T follicular helper cell (primary cell): ENCODE measurements around the gene AFF3.
"Not testable (repeated sequence)": the region's sequence is repeated elsewhere in the genome, so short reads cannot be mapped to it uniquely, and the experiment has no call there.

Source experiments
- DNase-seq: peaks from one replicate; pipeline ENCODE4 v3.0.0-alpha.2; 2020; ENCODE audit warnings: low read depth
- total RNA-seq, 2 experiments: gene quantifications; one replicate each; lab custom pipeline; 2026; lab: John Stamatoyannopoulos, UW

The AFF3 gene, protein sequence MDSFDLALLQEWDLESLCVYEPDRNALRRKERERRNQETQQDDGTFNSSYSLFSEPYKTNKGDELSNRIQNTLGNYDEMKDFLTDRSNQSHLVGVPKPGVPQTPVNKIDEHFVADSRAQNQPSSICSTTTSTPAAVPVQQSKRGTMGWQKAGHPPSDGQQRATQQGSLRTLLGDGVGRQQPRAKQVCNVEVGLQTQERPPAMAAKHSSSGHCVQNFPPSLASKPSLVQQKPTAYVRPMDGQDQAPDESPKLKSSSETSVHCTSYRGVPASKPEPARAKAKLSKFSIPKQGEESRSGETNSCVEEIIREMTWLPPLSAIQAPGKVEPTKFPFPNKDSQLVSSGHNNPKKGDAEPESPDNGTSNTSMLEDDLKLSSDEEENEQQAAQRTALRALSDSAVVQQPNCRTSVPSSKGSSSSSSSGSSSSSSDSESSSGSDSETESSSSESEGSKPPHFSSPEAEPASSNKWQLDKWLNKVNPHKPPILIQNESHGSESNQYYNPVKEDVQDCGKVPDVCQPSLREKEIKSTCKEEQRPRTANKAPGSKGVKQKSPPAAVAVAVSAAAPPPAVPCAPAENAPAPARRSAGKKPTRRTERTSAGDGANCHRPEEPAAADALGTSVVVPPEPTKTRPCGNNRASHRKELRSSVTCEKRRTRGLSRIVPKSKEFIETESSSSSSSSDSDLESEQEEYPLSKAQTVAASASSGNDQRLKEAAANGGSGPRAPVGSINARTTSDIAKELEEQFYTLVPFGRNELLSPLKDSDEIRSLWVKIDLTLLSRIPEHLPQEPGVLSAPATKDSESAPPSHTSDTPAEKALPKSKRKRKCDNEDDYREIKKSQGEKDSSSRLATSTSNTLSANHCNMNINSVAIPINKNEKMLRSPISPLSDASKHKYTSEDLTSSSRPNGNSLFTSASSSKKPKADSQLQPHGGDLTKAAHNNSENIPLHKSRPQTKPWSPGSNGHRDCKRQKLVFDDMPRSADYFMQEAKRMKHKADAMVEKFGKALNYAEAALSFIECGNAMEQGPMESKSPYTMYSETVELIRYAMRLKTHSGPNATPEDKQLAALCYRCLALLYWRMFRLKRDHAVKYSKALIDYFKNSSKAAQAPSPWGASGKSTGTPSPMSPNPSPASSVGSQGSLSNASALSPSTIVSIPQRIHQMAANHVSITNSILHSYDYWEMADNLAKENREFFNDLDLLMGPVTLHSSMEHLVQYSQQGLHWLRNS (N-terminal part only)
- total RNA-seq = 0.61 to 1.8 reads per million in 2 experiments

DNA sequence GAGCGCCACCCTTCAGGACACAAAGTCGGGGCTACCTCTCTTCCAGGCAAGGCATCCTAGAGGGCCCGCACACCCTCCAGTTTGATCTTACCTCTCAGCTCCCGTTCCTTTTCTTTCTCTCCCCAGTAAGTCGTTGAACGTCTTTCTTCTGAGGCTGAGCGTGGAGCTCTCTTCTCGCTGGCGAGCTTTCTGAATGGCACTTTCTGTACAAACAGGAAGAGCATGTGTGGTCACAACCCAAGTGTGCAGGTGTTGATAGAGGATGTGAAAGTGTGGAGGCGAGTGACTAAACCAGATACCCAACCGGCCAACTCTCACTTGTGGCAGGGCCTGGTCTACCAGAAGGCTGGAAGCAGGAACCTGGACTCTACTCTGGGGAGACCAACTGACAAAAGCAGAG lies at the start of gene AFF3:
AFF3 (minus strand) TSS at position 198 of the 400 bp plus-strand sequence. CDS start 38,136 bp downstream, outside the sequence.
- DNase-seq = no peak

DNA sequence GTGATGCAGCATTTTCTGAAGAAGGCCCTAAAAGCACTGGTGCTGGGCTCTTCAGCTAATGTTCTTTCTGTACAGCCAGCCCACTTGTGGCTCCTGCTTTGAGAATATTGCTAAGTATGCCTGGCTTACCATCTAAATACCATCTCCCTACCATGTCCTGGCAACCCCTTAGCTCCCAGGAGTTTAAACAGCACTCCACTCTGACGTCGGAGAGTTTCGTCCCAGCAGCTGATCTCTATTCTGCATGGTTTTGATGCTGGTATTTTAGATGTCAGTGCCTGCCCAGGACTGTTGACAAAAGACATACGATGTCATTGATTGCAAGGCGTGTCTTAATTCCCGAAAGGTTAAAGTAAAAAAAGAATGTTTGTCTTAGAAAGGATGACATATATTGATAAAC lies 47.0 kb upstream of the AFF3 start:
- no peak for DNase-seq

DNA sequence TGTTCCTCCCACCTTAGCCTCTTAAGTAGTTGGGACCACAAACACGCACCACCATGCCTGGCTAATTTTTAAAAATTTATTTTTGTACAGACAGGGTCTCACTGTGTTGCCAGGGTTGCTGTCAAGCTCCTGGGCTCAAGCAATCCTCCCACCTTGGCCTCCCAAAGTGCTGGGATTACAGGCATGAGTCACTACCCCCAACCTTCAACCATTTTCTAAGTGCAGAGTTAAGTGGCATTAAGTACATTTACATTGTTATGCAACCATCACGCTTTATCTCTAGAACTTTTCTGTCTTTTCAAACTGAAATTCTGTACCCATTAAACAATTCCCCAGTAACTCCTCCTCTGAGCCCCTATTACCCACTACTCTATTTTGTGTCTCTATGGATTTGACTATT lies 45.9 kb upstream of the AFF3 start:
- DNase-seq = no peak

DNA sequence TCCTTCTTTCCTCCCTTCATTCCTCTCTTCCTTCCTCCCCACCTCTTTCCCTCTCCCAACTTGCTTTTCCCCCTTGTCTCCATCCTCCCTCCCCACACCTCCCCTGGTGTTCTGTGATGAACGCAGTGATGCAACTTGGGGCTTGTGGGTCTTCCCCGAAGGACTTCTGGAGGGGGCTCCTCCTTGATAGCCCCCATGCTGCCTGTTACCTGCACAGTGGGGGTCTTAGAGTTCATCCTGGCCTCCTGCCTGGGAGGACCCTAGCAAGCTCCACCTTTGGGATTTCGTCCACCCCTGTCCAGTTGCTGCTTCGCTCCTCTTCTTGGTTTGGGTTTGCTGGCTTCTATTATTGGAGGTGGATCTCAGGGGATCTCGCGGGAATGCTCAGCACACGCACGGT lies 43.7 kb upstream of the AFF3 start:
- DNase-seq = no peak

DNA sequence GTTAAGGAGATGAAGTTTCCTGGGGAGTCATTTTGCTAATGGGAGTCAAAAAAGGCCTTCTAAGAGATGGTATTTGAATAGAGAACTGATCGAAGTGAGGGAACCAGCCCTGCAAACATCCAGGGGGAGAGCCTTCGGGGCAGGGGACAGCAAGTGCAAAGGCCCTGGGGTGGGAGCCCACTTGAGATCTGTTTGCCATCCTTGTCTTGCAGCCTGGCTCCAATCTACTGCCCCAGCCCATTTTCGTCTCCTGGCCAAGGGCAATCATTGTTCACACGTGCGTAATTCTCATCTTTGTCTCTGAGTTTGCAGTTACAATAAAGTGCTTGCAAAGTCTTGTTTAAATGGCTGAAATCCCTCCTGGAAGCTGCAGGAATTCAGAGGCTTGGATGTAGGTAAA lies 43.1 kb upstream of the AFF3 start:
- DNase-seq = no peak

DNA sequence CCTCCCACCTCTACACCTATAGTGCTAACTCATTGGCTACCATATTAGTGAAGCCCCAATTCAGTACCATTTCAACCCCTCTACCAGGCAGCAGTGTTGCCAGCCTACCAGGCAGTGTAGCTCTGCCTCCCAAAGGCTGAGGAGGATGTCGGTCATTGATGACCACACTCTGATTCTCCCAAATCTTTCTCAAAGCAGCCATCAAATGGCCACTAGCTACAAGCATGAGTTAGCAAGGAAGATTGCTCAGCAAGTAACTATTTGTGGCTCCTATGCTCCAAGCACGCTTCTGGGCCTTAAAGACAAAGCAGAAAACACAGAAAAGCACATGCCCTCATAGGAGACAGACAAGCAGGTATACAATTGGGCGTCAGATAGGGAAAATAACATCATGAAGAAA lies 42.7 kb upstream of the AFF3 start:
- no peak for DNase-seq

DNA sequence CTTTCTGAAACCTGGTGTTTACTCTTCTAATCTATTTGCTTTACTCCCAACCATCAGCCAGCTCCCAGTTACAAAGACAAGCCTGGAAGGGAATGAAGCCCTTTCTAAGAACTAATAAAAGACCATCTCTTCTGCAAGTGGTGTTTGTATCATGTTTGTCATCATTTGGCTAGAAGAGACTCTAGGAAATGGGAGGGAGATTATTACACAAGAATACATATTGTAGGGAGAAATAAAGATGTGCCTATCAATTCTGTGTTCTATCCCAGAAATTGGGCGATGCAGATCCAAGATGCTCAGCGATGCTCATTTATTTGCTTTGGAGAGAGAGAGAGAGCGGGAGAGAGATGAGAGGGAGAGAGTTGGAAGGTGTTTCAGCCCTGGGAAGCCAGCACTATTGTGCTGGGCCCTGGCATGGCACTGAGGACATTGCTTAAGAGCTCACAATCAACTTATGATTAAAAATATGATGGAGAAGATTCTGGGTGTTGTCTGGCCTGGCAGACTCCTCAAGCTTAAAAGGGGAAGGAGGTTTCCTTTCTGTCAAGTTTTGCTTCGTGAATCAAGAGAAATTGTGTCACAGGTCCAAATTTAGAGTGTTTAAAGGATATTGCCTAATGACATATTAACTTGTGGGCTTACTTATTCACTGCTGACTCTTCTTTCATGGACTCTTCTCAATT lies 41.8 kb upstream of the AFF3 start:
- no peak for DNase-seq

DNA sequence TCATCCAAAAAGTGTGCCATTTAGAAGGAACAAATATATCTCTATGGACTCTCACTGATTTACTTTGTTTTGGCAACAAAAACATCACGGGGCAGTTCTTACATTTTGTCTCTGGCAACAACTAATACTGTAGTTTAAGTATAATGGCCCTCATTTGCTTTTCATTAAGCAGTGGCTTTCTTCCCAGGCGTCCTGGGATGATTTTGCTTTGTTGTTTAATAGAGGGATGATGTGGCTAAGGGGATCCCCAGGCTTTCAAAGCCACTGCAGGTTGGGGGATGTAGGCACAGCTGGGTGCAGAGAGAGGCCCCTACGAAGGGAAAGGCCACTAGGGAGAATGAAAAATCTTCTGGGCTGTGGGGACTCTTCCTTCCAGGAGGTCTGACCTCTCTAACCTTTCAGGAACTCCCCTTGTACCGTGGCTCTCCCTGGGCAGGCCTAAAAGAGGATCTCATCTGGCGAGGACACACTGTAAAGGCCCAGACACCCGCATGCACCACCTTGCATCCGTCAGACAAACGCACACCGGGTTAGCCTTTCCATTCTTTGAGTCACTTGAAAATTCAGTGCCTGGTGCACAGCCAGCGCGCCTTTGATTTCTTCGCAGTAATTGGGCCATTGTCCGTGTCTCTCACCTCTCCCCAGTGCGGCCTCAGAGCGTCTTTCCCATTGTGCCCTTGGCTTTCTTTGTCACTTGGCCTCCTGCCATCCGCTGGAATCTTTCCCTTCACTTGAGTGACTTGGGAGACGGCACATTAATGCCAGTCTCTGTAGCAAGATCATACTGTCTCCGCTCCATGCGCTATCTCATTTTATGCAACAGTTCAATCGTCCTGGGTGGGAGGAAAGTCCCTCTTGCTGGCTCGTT lies 40.3 kb upstream of the AFF3 start:
- DNase-seq = no peak

DNA sequence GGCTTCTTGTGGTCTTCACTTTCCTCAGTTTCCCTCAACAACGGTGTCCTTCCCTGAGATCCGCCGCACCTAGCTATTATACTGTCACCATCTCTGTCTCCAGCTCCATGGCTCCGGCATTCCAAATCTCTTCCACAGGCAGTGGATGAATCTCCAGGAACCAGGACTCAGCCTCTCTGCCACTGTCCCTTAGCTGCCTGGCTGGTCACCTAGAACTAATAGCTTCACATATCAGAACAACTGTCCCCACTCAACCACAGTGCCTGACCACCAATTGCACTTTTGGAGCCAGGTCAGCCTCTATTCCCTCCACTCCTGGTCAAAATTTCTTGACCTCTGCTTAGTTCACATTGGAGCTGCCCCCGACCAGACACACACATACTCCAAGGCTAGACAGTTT lies 38.1 kb upstream of the AFF3 start:
- no peak for DNase-seq

DNA sequence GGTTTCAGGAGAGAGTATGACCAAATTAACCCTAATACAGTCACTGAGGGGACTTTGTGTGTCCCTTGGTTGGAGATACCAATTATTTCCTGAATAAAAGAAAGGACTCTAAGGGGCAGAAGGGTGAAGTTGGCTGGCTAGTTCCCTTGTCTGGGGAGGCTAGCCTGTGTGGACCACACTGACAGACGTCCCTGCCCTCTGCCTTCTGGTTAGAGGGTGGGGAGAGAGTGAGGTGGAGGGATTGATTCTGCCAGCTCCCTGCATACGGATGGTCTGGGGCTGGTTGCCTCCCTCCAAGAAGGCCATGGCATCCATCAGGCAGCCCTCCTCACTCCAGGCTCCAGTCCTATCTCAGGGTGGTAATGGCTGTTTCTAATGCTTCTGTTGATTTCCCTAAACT lies 37.4 kb upstream of the AFF3 start:
- no peak for DNase-seq

DNA sequence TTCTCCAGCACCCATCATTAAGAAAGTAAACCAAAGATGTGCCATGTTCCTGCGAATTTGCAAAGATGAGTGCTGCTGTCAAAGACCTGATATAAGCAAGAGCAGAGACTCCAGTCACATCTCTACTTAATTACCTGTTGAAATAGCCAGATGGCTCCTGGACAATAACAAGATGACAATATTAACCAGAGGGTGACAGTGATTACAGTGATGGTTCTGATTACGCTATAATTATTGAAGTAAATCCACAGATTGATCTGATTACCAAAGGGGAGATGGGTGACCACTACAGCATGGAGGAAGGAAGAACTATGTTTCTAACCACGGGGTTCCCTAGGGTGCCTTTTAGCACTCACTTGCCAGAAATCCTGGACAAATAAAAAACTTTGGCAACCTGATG lies 36.5 kb upstream of the AFF3 start:
- no peak for DNase-seq

DNA sequence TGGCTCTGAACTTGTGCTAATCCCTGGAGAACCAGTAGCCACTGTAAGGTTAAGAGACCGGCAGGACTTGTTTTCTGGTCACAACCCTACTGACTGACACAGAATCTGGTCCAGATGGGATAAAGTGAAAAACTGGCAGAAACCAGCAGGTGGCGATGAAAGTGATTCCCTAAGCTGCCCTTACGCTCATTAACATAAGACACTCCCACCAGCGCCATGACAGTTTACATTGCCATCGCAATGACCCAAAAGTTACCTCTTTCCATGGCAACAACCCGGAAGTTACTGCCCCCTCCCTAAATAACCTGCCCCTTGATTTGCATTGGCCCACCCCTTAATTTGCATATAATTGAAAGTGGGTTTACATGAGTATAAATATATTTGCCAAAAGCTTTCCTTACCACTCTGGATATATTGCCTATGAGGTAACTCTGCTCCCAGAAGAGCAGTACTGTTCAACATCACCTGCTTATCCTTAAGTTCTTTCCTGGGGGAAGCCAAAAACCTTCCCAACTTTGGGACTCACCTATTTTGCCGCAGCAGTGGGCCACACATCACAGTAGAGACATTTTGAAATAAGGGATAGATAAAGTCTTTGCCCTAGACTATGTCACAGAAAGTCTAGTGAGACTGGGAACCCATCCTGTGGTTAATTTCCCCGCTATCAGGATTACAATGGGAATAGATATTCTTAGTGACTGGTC lies 35.8 kb upstream of the AFF3 start:
- no peak for DNase-seq

DNA sequence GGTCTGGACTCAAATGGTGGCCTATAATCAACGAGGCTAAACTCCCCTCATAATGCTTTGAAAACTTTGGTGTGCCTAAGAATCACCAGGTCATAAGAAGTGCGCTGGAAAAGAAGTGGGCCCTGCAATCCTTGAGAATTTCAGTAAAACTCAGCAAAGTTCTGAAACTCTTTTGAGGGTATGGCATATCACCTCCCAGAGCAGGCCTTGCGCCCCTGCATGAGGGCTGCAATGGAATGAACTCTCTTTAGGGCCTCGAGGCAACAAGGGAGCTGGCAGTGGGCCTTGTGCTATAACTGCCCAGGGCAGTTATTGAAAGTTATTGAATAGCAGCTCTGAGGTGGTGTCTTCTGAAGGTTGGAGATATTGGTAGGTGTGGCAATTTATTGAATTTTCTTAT lies 34.5 kb upstream of the AFF3 start:
- DNase-seq = no peak

DNA sequence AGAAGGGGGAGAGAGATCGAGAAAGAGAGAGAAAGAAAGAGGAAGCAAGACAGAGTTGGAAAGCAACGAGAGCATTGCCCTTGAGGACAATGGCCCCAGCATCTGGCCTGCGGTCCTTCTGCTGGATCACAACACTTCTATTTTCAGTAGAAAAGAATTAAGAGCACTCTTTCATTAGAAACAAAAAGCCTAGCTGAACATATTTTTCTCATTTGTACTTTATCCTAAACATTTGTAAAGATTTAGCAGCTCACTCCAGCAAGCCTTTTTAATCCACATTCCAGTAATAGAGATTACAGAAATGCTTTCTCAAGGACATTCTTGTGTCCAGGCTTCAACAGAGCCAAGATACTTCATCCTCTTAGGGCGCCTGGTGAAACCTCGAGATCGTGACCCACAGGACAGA lies 31.6 kb upstream of the AFF3 start:
- DNase-seq = no peak

DNA sequence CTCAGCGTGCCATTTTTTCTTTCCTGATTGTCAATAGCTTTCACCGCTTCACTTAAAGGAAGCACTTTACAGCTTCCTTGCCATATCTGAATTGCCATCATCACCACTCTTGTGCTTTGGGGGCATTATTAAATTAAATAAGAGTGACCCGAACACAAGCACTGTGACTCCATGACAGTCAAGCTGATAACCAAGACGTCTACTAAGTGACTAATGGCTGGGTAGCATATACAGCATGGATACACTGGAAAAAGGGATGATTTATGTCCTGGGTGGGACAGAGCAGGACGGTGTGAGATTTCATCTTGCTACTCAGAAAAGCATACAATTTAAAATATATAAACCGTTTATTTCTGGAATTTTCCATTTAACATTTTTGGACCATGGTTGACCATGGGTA lies 24.3 kb upstream of the AFF3 start:
- DNase-seq = no peak

DNA sequence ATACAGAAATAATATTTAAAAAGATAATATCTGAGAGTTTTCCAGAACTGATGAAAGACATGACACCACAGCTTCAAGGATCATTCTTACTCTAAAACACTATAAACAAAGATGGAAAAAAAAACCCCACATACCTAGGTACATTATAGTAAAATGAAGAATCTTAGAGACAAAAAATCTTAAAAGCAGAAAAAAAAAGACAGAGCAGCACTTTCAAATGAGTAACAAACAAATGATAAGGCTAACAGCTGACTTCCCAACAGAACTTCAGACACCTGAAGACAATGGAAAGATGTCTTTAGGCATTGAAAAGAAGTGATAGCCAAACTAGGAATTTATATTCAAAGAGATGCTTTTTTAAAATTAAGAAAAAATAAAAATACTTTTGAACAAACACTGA lies 21.2 kb upstream of the AFF3 start:
- DNase-seq = no peak

DNA sequence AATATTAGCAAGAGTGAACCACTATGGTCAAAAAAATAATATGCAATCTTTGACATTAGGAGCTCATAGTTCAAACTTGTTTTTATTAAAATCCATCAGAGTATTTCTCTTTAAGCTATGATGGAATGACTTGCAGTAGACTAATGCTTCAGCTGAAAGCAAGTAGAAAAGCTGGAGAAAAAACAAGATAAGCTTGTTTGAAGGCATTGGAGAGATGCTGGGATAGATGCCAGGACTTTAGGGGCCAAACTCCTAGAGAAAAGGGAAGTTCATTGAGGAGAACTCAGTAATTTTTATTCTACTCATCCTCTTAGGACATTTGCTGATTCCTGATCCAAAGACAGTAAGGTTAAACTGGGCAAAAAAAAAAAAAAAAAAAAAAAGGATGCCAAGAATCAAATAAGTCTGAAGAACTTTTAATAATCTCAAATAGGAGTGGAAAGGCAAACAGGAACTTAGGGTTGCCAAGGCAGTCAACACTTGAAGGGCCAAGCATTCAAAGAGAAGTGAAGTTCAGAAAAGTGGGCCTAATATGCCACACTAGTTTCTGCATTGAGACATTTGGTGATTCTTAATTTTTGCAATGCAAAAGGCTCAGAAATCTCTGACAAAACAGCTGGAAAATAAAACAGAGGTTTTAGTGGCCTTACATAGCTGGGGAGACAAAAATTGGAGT lies 19.7 kb upstream of the AFF3 start:
- DNase-seq = no peak

DNA sequence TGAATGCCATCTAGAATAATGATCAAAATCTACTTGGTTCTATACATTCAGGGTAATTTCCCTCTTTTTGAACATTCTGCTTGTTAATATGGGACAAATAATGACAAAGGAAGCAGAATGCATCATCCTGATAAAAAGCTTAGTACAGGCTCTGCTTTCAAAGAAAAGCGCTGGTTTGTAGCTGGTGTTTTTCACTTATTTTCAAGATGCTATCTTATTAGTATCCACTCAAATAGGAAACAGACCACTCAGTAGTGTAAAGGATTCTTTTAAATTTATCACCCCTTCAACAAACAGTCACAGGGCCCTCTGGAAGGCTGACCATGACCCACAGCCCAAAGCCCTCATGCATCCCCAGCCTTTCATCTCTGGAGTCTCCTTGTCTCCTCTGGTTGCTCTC lies 18.0 kb upstream of the AFF3 start:
- no peak for DNase-seq

DNA sequence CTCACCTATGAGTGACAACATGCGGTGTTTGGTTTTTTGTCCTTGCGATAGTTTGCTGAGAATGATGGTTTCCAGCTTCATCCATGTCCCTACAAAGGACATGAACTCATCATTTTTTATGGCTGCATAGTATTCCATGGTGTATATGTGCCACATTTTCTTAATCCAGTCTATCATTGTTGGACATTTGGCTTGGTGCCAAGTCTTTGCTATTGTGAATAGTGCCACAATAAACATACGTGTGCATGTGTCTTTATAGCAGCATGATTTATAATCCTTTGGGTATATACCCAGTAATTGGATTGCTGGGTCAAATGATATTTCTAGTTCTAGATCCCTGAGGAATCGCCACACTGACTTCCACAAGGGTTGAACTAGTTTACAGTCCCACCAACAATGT lies 9.4 kb upstream of the AFF3 start:
- not testable (repeated sequence) for DNase-seq

DNA sequence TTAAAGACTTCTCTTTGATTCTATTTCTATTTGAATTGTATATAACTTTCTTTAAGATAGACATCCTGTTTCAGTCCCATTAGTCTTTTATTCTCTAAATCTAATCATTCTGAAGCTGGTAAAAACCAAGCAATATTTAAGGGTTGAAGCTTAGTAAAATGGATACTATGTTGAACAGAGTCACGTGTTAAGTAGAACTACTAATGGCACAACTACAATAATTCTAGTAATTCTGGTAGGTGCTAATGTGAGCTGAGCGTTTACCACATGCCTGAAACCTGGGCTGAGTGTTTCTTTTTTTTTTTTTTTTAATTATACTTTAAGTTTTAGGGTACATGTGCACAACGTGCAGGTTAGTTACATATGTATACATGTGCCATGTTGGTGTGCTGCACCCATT lies 8.9 kb upstream of the AFF3 start:
- no peak for DNase-seq
